HG02938 (cell line): ENCODE data around the gene ADGRG1.

Source experiments
- ATAC-seq: cut with Tn5 transposase; IDR thresholded peaks from one replicate; pipeline ENCODE4 v1.9.1; 2021; ENCODE audit warnings: mild to moderate bottlenecking, moderate library complexity; ENCODE audit not compliant: unreplicated experiment

The ADGRG1 gene

DNA sequence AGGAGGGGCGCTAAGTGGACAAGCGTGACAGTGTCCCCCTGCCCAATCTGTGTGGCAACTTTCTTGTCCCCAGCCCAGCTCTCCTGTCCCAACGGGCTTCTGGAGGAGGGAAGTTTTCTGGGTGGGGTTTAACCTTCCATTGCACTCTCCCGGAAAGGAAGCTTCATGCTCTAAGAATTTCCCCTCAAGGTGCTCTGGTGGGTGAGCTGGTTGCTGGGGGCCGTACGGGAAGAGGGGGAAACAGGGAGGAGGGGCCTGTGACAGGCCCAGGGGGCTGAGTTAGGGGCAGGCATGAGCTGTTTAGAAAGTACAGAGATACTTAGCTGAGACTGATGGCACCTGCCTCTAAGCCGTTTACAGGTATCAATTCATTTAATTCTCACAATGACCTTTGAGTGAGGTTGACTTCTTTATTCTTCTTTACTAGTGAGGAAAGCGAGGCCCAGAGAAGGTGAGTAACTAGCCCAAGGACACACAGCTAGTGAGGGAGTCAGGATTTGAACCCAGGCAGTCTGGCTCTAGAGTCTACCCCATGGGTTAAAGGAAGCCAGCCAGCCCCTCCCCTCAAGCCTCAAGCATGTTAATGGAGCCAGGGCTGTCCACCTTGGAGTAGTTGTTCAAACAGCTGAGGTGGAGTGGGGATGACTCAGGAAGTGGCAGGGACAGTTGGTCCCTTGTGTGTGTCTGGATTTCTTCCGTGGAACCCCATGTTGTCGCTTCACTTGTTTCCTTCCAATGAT, 18.9 kb downstream of the ADGRG1 start:
- ATAC-seq = no peak

DNA sequence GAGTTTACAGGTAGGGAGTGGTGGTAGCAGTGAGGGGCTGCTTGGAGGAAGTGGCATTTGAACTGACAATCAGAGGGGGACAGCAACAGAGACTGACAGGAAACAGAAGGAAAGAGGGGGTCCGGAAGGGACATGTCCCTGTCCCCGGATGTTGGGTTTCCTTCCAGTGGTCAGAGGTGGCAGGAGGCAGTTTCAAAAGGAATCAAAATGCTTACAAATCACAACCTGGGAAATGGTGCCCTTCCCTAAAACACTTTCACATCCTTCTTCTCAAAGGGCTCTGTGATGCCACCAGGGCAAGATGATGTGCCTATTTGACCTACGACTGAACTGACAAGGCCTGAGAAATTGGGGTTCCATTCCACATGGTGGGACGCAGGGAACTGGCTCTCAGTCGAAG, 19.7 kb downstream of the ADGRG1 start:
- ATAC-seq = no peak

DNA sequence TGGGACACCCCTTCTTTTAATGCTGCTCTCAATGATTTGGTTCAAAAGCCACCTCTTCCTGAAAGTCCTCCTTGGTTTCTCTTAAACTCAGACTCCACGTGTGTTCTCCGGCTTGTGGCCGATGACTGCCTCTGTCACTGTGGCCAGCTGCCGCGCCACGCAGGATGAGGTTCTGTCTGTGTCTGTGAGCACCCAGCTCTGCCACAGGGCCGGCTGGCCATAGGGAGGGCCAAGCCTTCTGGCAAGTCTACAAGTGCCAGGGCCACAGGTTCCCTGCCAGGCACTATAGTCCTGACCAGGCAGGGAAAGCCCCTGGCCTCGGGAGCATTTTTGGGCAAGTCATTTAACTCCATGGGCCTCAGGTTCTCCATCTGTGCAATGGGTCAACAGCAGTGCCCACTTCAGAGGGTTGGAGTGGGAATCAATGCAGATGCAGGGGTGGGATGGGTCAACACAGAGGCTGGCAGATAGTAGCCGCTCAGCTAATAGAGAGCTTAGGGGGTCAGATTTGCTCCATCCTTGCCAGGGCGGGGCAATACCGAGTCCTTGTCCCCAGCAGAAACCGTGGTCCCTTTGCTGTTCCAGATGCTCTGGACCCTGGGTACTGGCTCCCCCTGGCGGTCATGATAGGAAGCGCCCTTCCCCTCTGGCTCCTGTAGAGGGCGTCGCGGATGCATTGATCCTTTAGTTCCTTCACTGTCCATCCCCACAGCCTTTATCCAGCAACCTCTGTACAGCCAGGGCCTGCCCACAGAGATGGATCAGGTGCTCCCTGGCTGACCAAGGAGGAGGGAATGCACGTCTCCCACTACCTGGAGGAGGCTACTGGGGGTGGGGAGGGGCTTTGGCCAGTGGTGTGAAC, 20.4 kb downstream of the ADGRG1 start:
- peak; percentile 64 for ATAC-seq

DNA sequence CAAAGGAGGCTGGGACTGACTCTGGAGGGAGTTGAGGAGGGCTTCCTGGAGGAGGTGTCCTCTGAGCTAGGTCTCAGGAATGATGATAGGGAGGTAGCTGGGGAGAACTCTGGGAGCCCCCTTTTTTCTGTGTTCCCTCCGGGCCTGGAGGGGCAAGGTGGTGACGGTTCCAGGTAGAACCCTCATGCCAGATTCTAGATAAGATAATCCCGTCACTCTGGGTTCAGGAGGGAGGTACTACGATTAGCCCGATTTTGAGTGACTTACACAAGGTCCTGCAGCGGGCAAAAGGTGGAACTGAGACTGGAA, 21.0 kb downstream of the ADGRG1 start:
- no peak for ATAC-seq

DNA sequence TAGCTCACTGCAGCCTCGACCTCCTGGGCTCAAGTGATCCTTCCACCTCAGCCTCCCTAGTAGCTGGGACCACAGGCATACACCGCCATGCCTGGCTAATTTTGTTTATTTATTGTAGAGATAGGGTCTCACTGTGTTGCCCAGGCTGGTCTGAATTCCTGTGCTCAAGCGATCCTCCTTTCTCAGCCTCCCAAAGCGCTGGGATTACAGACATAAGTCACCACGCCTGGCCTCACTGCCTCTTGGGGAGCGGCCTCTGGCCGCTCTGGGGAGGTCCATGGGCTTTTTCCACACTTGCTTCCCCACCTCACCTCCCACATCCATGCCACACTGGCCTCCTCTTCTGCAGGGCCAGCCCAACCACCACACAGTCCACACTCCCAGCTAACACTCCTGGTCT, 21.4 kb downstream of the ADGRG1 start:
- ATAC-seq = no peak

DNA sequence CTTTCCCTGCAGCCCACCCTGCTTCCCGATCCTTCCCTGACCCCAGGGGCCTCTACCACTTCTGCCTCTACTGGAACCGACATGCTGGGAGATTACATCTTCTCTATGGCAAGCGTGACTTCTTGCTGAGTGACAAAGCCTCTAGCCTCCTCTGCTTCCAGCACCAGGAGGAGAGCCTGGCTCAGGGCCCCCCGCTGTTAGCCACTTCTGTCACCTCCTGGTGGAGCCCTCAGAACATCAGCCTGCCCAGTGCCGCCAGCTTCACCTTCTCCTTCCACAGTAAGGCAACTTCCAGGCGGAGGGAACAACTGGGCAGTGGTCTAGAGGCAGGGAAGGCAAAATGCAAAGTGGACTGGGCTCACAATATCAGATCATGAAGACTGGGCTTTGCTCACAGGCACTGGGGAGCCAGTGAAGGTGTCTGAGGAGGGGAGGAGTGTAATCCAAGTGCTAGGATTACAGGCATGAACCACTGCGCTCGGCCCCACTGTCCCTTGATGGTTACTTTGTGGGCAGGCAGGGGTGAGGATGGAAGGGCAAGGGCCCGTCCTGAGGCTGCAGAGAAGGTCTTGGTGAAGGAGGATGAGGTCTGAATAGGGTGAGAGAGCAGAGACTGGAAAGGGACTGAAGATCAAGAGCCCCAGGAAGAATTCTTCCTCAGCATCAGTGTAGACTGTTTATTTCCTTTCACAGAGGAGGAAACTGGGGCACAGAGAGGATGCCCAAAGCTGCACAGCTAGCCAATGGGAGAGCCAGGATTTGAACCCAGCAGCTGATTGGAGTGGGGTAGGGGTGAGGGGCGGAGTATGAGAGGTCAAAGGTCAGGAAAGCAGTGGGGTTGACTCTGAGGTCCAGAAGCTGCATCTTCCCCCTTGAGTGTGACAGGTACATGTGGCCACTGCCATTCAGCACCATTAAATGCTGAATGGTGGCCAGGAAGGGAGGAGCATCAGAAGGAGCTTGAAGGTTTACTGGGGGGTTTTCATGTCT, 23.2 kb downstream of the ADGRG1 start:
- no peak for ATAC-seq

DNA sequence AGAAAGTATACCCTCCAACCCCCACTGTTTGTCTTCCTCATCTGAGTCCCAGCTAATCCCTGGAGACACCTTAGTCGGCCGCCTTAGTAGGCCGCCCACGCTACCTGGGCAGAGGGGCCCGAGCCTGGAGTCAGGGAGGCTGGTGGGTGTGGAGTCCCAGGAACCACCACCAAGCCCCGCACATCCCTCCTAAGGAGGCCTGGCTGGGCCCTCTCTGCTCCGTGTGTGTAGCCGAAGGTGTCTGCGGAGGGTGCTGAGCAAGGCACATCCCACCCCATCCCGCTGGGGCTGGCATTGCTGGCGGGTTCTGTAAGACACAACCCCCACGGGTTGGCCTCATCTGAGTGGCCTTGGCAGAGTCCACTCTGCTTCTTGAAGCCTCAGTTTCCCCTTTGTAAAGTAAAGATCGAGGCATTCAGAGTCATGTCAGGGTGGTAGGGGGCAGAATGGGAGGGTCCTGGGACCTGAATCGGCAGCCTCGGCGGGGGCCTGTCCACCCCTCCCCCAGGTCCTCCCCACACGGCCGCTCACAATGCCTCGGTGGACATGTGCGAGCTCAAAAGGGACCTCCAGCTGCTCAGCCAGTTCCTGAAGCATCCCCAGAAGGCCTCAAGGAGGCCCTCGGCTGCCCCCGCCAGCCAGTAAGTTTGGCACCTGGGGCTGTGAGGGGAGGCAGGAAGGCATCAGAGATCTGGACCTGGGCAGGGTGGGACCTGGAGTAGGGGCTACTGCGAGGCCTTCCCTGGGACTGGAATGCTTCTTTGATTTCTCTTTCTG, 24.5 kb downstream of the ADGRG1 start:
- no peak for ATAC-seq

DNA sequence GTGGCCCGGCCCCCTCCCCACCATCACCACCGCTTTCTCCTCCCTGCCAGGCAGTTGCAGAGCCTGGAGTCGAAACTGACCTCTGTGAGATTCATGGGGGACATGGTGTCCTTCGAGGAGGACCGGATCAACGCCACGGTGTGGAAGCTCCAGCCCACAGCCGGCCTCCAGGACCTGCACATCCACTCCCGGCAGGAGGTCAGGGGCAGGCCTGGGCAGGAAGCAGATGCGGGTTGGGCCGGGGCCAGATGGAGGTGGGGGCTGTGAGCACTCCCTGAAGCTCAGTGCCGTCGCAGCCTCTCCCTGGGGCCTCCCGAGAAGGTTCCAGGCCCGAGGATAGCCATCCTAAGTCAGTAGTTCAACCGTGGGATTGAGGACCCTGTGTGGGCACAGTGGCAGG, 25.5 kb downstream of the ADGRG1 start:
- no peak for ATAC-seq

DNA sequence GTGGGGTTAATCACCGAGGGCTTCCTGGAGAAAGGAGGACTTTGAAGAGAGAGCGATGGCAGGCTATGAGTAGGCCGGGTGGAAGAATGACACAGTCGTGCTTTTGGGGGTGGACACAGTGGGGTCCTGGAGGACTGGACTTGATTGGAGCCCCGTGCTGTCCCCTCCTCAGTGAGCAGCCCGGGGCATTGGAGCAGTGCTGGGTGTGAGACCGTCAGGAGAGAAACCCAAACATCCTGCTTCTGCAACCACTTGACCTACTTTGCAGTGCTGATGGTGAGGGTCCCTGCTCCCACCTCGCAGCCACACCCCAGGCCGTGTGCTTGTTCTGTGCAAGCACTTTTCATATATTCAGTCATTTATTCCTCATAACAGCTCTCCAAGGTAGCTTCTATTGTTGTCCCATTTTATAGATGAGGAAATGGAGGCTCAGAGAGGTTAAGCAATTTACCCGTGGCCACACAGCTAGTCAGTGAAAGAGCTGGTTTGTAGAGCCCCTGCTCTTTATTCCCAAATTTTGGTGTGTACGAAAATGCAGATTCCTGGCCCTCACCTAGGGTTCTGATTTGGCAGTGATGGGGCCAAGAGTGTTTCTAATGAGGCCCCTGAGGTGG, 28.0 kb downstream of the ADGRG1 start:
- no peak for ATAC-seq

DNA sequence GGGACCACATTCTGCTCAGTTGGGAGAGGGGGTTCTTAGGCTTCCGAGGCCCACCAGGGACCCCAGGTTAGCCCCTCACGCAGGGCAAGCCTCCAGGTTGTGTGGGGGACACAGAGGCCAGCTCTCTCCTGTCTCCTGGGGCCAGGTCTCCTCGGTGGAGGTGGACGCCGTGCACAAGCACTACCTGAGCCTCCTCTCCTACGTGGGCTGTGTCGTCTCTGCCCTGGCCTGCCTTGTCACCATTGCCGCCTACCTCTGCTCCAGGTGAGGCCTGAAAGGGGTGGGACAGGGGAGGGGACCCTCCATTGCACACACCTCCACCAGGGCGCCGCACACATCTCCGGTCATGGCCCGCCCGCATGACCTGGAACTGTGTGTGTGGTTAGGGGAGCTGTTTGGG, 28.8 kb downstream of the ADGRG1 start:
- ATAC-seq = no peak

DNA sequence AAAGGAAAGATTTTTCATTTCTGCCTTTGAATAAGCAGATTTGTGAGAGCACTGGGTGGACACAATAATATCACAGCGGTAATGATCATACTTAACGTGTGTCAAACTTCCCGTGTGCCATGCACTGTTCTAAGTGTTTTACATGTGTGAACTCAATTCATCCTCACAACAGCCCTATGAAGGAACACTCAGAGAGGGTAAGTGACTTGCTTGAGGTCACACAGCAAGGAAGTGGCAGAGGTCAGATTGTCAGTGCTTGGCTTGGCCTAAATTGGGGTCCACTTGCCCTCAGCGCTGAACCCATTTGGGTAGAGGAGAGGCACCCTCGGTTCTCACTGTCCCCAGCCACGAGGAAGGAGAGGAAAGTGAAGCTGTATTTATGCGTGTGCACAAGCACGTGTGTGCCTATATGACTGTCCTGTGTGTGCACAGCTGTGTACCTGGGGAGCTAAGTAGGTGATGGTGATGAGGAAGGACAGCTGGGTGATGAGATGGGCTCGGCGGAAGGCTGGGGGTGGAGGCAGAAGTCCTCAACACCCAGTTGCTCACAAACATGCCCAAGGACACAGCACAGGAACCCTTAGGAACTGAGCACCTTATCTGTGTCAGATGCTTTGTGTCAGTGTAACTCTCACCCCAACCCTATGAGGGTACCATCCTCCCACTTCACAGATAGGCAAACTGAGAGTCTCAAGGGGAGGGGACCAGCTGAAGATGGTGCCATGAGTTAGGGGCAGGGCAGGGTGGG, 29.9 kb downstream of the ADGRG1 start:
- no peak for ATAC-seq

DNA sequence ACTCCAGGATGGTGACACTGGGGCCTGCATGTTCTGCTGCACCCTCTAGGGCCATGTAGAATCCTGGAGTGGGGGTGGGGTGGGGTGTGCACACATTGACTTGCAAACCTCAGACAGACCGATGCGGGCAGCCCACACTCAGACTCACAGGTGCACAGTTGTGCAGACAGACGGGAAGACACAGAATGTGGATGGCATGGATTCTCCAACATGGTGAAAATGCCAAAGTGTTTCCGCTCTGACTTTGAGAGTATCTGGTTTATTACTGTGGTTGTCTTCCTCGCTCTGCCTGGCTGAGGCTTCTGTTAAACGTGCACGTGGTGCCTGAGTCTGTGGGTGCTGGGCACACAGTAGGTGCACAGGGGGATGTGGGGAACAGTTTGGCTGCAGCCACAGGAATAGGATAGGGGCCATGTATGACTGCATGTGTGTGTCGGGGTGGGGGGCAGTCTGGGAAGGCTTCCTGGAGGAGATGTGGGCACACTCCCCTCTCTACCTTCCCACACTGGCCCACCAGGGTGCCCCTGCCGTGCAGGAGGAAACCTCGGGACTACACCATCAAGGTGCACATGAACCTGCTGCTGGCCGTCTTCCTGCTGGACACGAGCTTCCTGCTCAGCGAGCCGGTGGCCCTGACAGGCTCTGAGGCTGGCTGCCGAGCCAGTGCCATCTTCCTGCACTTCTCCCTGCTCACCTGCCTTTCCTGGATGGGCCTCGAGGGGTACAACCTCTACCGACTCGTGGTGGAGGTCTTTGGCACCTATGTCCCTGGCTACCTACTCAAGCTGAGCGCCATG, 30.6 kb downstream of the ADGRG1 start:
- no peak for ATAC-seq

DNA sequence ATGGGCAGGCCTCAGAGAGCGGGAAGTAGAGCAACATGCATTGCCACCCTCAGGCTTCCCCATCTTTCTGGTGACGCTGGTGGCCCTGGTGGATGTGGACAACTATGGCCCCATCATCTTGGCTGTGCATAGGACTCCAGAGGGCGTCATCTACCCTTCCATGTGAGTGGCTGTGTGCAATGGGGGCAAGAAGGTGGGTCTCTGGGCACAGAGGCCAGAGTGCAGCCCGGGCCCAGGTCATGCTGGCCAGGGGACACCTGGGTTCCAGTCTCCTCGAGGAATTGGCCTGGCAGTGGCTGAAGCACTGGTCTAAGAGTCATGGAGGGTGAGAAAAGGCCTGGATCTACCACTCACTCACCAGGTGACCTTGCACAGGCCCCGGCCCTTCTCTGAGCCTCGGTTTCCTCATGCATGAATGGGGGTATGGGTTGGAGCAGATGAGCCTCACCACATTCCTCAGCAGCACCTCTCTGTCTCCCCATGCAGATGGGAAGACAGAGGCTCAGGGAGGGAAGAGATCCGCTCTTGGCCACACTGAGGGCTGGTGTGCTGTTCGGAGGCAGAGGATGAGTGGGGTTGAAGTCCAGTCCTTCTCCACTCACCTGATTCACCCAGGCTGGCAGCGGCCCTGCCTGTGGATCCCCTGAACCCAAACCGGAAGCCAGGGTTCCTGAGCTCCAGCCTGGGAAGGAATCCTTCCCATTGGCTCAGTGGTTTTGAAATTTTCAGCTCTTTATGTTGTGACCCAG, 32.5 kb downstream of the ADGRG1 start:
- no peak for ATAC-seq

DNA sequence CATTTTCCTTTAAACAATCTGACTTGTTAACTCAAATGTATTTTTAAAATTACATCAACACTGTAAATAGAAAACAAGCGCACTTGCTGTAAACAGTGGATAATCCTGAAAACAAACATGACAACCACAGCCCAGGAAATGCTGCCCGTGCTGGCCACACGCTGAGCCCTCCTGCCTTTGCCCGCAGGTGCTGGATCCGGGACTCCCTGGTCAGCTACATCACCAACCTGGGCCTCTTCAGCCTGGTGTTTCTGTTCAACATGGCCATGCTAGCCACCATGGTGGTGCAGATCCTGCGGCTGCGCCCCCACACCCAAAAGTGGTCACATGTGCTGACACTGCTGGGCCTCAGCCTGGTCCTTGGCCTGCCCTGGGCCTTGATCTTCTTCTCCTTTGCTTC, 33.1 kb downstream of the ADGRG1 start:
- no peak for ATAC-seq

DNA sequence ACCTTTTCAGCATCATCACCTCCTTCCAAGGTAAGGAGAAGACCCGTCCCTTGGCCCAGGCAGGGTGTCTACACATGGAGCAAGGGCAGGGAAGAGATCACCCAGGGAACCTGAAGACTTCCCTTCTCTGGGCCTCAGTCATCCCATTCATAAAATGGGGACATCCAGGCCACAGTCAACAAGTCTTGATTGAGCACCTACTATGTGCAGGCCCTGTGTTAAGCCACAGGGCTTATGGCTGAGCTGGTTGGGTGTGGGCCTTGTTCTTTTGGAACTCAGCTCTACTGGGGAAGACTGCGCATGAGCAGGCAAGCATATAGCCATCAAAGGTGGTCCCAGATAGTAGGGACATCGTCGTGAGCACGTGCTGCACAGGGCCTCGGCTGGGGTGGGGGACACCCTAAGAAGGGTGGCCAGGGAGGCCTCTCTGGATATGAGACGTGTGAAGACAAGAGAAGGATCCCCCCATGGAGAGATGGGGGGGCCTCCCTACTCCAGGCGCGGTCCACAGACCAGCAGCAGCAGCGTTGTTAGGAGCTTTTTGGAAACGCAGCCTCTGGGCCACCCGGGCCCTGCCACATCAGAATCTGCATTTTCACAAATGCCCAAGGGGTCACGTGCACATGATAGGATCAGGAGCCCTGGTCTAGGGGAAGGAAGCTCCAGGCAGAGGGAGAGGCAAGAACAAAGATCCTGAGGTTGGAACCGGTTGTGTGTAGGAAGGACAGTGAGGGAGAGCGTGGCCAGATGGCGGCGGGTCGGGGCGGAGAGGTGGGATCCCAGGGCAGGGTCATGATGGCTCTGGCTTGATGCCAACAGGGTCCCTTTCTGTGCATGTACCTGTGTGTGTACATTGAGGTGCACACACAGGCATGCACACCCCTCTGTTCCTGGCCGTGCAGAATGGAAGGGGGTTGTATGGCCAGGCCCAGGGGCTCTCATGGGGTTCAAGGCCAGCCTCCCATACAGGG, 33.8 kb downstream of the ADGRG1 start:
- ATAC-seq = no peak

DNA sequence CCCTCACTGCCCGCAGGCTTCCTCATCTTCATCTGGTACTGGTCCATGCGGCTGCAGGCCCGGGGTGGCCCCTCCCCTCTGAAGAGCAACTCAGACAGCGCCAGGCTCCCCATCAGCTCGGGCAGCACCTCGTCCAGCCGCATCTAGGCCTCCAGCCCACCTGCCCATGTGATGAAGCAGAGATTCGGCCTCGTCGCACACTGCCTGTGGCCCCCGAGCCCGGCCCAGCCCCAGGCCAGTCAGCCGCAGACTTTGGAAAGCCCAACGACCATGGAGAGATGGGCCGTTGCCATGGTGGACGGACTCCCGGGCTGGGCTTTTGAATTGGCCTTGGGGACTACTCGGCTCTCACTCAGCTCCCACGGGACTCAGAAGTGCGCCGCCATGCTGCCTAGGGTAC, 35.0 kb downstream of the ADGRG1 start:
- ATAC-seq = no peak
